K562 (cell line): Measurements from ENCODE around the gene CCDC34.

Experiments
- ARID2 ChIP-seq: fragments of 450-650 bp; IDR thresholded peaks from 2 replicates; pipeline ENCODE4 v1.6.1; 2017; ENCODE audit warnings: antibody characterized with exemption, mild to moderate bottlenecking
- CBX8 ChIP-seq: fragments of 200-600 bp; sonication (generic); IDR thresholded peaks from 2 replicates; pipeline ENCODE4 v1.6.1; 2012; ENCODE audit warnings: borderline replicate concordance, mixed run types, low read depth, mild to moderate bottlenecking, moderate library complexity, mixed read lengths, low read length, control low read depth, inconsistent platforms; ENCODE audit not compliant: poor library complexity, severe bottlenecking; ENCODE audit errors: extremely low read depth
- CHD1 ChIP-seq: fragments of 200-600 bp; sonication (generic); IDR thresholded peaks from one replicate; pipeline ENCODE4 v1.6.1; 2012; ENCODE audit warnings: mild to moderate bottlenecking, moderate library complexity, low read length, inconsistent platforms
- EGR1 ChIP-seq: fragments of 450-650 bp; conservative IDR thresholded peaks from 2 replicates; pipeline ENCODE4 v1.6.1; 2017; ENCODE audit warnings: mild to moderate bottlenecking
- ELF1 ChIP-seq: fragments of 200-800 bp; sonication (Bioruptor generic); IDR thresholded peaks from 2 replicates; pipeline ENCODE4 v1.6.1; 2016; ENCODE audit warnings: missing genetic modification characterization, missing compliant biosample characterization
- FOSL1 ChIP-seq: fragments of 200-800 bp; sonication (Bioruptor generic); conservative IDR thresholded peaks from 2 replicates; pipeline ENCODE4 v1.6.1; 2016; ENCODE audit warnings: missing genetic modification characterization, missing compliant biosample characterization
- IRF1 ChIP-seq: sonication (generic); formaldehyde crosslinking; IDR thresholded peaks from 2 replicates; pipeline ENCODE4 v1.8.0; 2022; ENCODE audit warnings: missing genetic modification reagents, mild to moderate bottlenecking, borderline replicate concordance
- NFXL1 ChIP-seq: fragments of 450-650 bp; formaldehyde crosslinking; IDR thresholded peaks from 2 replicates; pipeline ENCODE4 v1.4.0; 2021; ENCODE audit warnings: mild to moderate bottlenecking
- POLR2AphosphoS2 ChIP-seq: IDR thresholded peaks from 2 replicates; pipeline ENCODE4 v1.6.1; 2012; ENCODE audit warnings: low read length, improper control_type of control experiment
- SMAD1 ChIP-seq: fragments of 150-350 bp; IDR thresholded peaks from 2 replicates; pipeline ENCODE4 v1.6.1; 2014; ENCODE audit warnings: low read length, low read depth; ENCODE audit not compliant: partially characterized antibody
- STAG1 ChIP-seq: sonication (generic); formaldehyde crosslinking; IDR thresholded peaks from 2 replicates; pipeline ENCODE4 v1.5.0; 2020; ENCODE audit warnings: missing genetic modification reagents, borderline replicate concordance
- ZNF175 ChIP-seq: fragments of 200-800 bp; sonication (Bioruptor generic); IDR thresholded peaks from 2 replicates; pipeline ENCODE4 v1.6.1; 2016; ENCODE audit warnings: low read depth, mild to moderate bottlenecking, missing genetic modification characterization, missing compliant biosample characterization
- ZNF76 ChIP-seq: fragments of 250-450 bp; sonication (Bioruptor Pico); IDR thresholded peaks from 2 replicates; pipeline ENCODE4 v1.4.0; 2020; ENCODE audit warnings: mild to moderate bottlenecking, moderate library complexity, borderline replicate concordance

GRCh38 chr11:27379449-27379848 is 16.4 kb upstream of the CCDC34 start:
- TF ChIP-seq ZNF76 (CRISPR knock-in tag) (no peak), POLR2AphosphoS2 (no peak), CHD1 (no peak), NFXL1 (CRISPR knock-in tag) (no peak), ZNF175 (CRISPR knock-in tag) (no peak), ELF1 (tag) (no peak), SMAD1 (no peak), FOSL1 (no peak), EGR1 (no peak), CBX8 (no peak), STAG1 (no peak), ARID2 (no peak), IRF1 (no peak)
